ENCODE measurements around the gene PFN4. TPM values are rescaled to one million over a fixed set of nuclear protein-coding genes. Genes with fewer than 3 reads are reported as not detected.
"Not testable (repeated sequence)": the region's sequence is repeated elsewhere in the genome, so short reads cannot be mapped to it uniquely, and the experiment has no call there.

PFN4 gene
- total and polyA plus RNA-seq, 2 experiments from 2014 or later, result 0.28 TPM; not detected in 1

DNA sequence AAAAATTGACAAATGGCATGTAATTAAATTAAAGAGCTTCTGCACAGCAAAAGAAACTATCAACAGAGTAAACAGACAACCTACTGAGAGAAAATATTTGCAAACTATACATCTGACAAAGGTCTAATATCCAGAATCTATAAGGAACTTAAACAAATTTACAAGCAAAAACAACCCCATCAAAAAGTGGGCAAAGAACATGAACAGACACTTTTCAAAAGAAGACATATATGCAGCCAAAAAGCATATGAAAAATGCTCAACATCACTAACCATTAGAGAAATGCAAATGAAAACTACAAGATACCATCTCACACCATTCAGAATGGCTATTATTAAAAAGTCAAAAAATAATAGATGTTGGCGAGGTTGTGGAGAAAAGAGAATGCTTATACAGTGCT is 13.7 kb downstream of the PFN4 start:
- not testable (repeated sequence) for H3K4me1 ChIP-seq (ENCODE audit: insufficient read depth); H3K4me2 ChIP-seq; H3K36me3 Mint-ChIP-seq (ENCODE audit: low read depth); ATAC-seq; DNase-seq (ENCODE audit: low spot score); H3K9me2 ChIP-seq (ENCODE audit: insufficient read depth); H3K4me3 ChIP-seq; H3K27ac Mint-ChIP-seq; H3F3A ChIP-seq (replicated peaks; ENCODE audit: low read depth); H3K27me3 Mint-ChIP-seq (ENCODE audit: insufficient read depth, low read depth, poor library complexity); H3K4me3 Mint-ChIP-seq; H3K79me2 ChIP-seq (replicated peaks; ENCODE audit: insufficient read depth); H2AFZ ChIP-seq; H3K9me3 Mint-ChIP-seq; H3K36me3 ChIP-seq (ENCODE audit: insufficient read depth); H3K27ac ChIP-seq (ENCODE audit: low read depth); H3K27me3 ChIP-seq (ENCODE audit: insufficient read depth); H4K20me1 ChIP-seq (replicated peaks; ENCODE audit: insufficient read depth); H3K4me1 Mint-ChIP-seq

DNA sequence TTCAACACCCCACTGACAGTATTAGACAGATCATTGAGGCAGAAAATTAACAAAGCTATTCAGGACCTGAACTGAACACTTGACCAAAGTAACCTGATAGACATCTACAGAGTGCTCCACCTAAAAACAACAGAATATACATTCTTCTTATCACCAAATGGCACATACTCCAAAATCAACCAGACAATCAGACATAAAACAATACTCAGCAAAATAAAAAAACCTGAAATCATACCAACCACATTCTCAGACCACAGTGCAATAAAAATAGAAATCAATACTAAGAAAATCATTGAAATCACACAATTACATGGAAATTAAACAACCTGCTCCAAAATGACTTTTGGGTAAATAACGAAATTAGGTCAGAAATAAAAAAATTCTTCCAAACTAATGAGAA is 15.8 kb downstream of the PFN4 start:
- H3F3A ChIP-seq (replicated peaks; ENCODE audit: low read depth), result no peaks in the 10 kb centered on the region
- no peaks in the 10 kb centered on the region for H3K9me2 ChIP-seq (ENCODE audit: insufficient read depth)
- H3K79me2 ChIP-seq (replicated peaks; ENCODE audit: insufficient read depth), result no peaks in the 10 kb centered on the region

More for the DNA sequence above, 15.8 kb downstream of the PFN4 start:
- Histone ChIP-seq H3K36me3 (ENCODE audit: insufficient read depth) (no peaks in the 10 kb centered on the region), H3K4me2 (no peak overlapping the region), H4K20me1 (replicated peaks; ENCODE audit: insufficient read depth) (no peaks in the 10 kb centered on the region), H3K4me1 (ENCODE audit: insufficient read depth) (no peaks in the 10 kb centered on the region), H3K27me3 (ENCODE audit: insufficient read depth) (no peaks in the 10 kb centered on the region), H3K4me3 (no peak overlapping the region), H2AFZ (no peak overlapping the region), H3K27ac (ENCODE audit: low read depth) (no peak overlapping the region)
- Mint-ChIP-seq H3K36me3 (ENCODE audit: low read depth) (no peaks in the 10 kb centered on the region), H3K9me3 (no peaks in the 10 kb centered on the region; the same call in 1 of the 3 replicates), H3K4me3 (no peak overlapping the region), H3K4me1 (no peaks in the 10 kb centered on the region; the same call in 2 of the 3 replicates), H3K27ac (no peak overlapping the region), H3K27me3 (ENCODE audit: insufficient read depth, low read depth, poor library complexity) (peaks cover 2% of the 10 kb centered on the region)
- ATAC-seq, result no peak
- DNase-seq (ENCODE audit: low spot score), result no peak
- no peak for TF ChIP-seq EZH2 (IDR thresholded peaks at IDR 0.05; ENCODE audit: low read depth, unreplicated experiment)
- TF ChIP-seq EZH2phosphoT487 (IDR thresholded peaks at IDR 0.05; ENCODE audit: unreplicated experiment), result no peak
- TF ChIP-seq, protein P1, sequence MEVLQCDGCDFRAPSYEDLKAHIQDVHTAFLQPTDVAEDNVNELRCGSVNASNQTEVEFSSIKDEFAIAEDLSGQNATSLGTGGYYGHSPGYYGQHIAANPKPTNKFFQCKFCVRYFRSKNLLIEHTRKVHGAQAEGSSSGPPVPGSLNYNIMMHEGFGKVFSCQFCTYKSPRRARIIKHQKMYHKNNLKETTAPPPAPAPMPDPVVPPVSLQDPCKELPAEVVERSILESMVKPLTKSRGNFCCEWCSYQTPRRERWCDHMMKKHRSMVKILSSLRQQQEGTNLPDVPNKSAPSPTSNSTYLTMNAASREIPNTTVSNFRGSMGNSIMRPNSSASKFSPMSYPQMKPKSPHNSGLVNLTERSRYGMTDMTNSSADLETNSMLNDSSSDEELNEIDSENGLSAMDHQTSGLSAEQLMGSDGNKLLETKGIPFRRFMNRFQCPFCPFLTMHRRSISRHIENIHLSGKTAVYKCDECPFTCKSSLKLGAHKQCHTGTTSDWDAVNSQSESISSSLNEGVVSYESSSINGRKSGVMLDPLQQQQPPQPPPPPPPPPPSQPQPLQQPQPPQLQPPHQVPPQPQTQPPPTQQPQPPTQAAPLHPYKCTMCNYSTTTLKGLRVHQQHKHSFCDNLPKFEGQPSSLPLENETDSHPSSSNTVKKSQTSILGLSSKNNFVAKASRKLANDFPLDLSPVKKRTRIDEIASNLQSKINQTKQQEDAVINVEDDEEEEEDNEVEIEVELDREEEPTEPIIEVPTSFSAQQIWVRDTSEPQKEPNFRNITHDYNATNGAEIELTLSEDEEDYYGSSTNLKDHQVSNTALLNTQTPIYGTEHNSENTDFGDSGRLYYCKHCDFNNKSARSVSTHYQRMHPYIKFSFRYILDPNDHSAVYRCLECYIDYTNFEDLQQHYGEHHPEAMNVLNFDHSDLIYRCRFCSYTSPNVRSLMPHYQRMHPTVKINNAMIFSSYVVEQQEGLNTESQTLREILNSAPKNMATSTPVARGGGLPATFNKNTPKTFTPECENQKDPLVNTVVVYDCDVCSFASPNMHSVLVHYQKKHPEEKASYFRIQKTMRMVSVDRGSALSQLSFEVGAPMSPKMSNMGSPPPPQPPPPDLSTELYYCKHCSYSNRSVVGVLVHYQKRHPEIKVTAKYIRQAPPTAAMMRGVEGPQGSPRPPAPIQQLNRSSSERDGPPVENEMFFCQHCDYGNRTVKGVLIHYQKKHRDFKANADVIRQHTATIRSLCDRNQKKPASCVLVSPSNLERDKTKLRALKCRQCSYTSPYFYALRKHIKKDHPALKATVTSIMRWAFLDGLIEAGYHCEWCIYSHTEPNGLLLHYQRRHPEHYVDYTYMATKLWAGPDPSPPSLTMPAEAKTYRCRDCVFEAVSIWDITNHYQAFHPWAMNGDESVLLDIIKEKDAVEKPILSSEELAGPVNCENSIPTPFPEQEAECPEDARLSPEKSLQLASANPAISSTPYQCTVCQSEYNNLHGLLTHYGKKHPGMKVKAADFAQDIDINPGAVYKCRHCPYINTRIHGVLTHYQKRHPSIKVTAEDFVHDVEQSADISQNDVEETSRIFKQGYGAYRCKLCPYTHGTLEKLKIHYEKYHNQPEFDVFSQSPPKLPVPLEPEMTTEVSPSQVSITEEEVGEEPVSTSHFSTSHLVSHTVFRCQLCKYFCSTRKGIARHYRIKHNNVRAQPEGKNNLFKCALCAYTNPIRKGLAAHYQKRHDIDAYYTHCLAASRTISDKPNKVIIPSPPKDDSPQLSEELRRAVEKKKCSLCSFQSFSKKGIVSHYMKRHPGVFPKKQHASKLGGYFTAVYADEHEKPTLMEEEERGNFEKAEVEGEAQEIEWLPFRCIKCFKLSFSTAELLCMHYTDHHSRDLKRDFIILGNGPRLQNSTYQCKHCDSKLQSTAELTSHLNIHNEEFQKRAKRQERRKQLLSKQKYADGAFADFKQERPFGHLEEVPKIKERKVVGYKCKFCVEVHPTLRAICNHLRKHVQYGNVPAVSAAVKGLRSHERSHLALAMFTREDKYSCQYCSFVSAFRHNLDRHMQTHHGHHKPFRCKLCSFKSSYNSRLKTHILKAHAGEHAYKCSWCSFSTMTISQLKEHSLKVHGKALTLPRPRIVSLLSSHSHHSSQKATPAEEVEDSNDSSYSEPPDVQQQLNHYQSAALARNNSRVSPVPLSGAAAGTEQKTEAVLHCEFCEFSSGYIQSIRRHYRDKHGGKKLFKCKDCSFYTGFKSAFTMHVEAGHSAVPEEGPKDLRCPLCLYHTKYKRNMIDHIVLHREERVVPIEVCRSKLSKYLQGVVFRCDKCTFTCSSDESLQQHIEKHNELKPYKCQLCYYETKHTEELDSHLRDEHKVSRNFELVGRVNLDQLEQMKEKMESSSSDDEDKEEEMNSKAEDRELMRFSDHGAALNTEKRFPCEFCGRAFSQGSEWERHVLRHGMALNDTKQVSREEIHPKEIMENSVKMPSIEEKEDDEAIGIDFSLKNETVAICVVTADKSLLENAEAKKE (CRISPR knock-in tag; IDR thresholded peaks at IDR 0.05), result no peak
- TF ChIP-seq, protein P2, sequence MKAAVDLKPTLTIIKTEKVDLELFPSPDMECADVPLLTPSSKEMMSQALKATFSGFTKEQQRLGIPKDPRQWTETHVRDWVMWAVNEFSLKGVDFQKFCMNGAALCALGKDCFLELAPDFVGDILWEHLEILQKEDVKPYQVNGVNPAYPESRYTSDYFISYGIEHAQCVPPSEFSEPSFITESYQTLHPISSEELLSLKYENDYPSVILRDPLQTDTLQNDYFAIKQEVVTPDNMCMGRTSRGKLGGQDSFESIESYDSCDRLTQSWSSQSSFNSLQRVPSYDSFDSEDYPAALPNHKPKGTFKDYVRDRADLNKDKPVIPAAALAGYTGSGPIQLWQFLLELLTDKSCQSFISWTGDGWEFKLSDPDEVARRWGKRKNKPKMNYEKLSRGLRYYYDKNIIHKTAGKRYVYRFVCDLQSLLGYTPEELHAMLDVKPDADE (IDR thresholded peaks at IDR 0.05), result no peak
- TF ChIP-seq STAT1 (IDR thresholded peaks at IDR 0.05; ENCODE audit: unreplicated experiment), result no peak
- no peak for TF ChIP-seq POLR2AphosphoS5 (IDR thresholded peaks at IDR 0.05; ENCODE audit: low read depth)
- no peak for TF ChIP-seq CREB1 (CRISPR knock-in tag; IDR thresholded peaks at IDR 0.05; ENCODE audit: low read depth)
- no peak for TF ChIP-seq JUNB (IDR thresholded peaks at IDR 0.05; ENCODE audit: unreplicated experiment)
- TF ChIP-seq ZNF114 (CRISPR knock-in tag; IDR thresholded peaks at IDR 0.05), result no peak
- no peak for TF ChIP-seq ZNF331 (CRISPR knock-in tag; IDR thresholded peaks at IDR 0.05; ENCODE audit: low read depth)

All from GM23338 (cell line).